HFFc6 (cell line): ENCODE results near the gene PTGFR. TPM values are rescaled to one million over a fixed set of nuclear protein-coding genes. Genes with fewer than 3 reads are reported as not detected.
A peak's percentile ranks its signal among the peaks of the same experiment; 100 is the strongest.

ENCODE experiments used
- DNase-seq: peaks from one replicate; pipeline ENCODE4 v3.0.0-alpha.2; 2018
- H3K27ac Mint-ChIP-seq: 2 replicates; pipeline ENCODE4 v1.8.0; 2020; ENCODE audit warnings: mild to moderate bottlenecking, mixed read lengths
- H3K27me3 Mint-ChIP-seq: 2 replicates; pipeline ENCODE4 v1.8.0; 2021; ENCODE audit warnings: mild to moderate bottlenecking, moderate library complexity, mixed read lengths; ENCODE audit not compliant: insufficient read depth
- H3K36me3 Mint-ChIP-seq: 2 replicates; pipeline ENCODE4 v1.8.0; 2021; ENCODE audit warnings: low read depth, mixed read lengths
- H3K4me1 Mint-ChIP-seq: 2 replicates; pipeline ENCODE4 v1.8.0; 2020; ENCODE audit warnings: low read depth, mixed read lengths
- H3K4me3 Mint-ChIP-seq: 2 replicates; pipeline ENCODE4 v1.8.0; 2020; ENCODE audit warnings: mild to moderate bottlenecking, moderate library complexity, mixed read lengths
- H3K9me3 Mint-ChIP-seq: 2 replicates; pipeline ENCODE4 v1.8.0; 2020; ENCODE audit warnings: mild to moderate bottlenecking, mixed read lengths
- total RNA-seq, 6 experiments: library from RNA; stranded (reverse); fragmentation: NEBNext Ultra II Directional; extraction: Animal tissue kit (Norgen Biotek cat#: 25700); gene quantifications; 2 replicates in 1 of 6; 3 replicates in 5 of 6; pipeline ENCODE4 v1.2.3, GENCODE V29; 2021
- TF ChIP-seq, protein P1 (sequence below): fragments of 200-600 bp; sonication (generic); IDR thresholded peaks from 2 replicates; pipeline ENCODE4 v1.5.0; 2021; ENCODE audit warnings: antibody characterized with exemption, mild to moderate bottlenecking

PTGFR gene
- total RNA-seq, 6 experiments from 2014 or later: 11.2 to 20.3 (median 17.1) TPM

GRCh38 chr1:78520216-78520615, 29.4 kb downstream of the PTGFR start:
- no peaks in the 10 kb centered on the region; the same call in none of the 2 replicates for H3K27me3 Mint-ChIP-seq
- no peak overlapping the region for H3K4me3 Mint-ChIP-seq
- H3K4me1 Mint-ChIP-seq: peaks cover 60% of the 10 kb centered on the region
- H3K9me3 Mint-ChIP-seq: no peaks in the 10 kb centered on the region
- H3K27ac Mint-ChIP-seq: no peak overlapping the region
- DNase-seq: no peak
- TF ChIP-seq, protein P1, sequence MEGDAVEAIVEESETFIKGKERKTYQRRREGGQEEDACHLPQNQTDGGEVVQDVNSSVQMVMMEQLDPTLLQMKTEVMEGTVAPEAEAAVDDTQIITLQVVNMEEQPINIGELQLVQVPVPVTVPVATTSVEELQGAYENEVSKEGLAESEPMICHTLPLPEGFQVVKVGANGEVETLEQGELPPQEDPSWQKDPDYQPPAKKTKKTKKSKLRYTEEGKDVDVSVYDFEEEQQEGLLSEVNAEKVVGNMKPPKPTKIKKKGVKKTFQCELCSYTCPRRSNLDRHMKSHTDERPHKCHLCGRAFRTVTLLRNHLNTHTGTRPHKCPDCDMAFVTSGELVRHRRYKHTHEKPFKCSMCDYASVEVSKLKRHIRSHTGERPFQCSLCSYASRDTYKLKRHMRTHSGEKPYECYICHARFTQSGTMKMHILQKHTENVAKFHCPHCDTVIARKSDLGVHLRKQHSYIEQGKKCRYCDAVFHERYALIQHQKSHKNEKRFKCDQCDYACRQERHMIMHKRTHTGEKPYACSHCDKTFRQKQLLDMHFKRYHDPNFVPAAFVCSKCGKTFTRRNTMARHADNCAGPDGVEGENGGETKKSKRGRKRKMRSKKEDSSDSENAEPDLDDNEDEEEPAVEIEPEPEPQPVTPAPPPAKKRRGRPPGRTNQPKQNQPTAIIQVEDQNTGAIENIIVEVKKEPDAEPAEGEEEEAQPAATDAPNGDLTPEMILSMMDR: no peak
- H3K36me3 Mint-ChIP-seq: no peaks in the 10 kb centered on the region; the same call in 1 of the 2 replicates

GRCh38 chr1:78520843-78521242, 30.1 kb downstream of the PTGFR start:
- peaks cover 60% of the 10 kb centered on the region for H3K4me1 Mint-ChIP-seq
- H3K36me3 Mint-ChIP-seq: no peaks in the 10 kb centered on the region; the same call in 1 of the 2 replicates

GRCh38 chr1:78522136-78522535, 31.4 kb downstream of the PTGFR start:
- H3K36me3 Mint-ChIP-seq: no peaks in the 10 kb centered on the region; the same call in 1 of the 2 replicates
- DNase-seq: no peak
- H3K4me1 Mint-ChIP-seq: peaks cover 71% of the 10 kb centered on the region
- peak overlapping the region; percentile 60 for H3K27ac Mint-ChIP-seq
- no peaks in the 10 kb centered on the region; the same call in none of the 2 replicates for H3K27me3 Mint-ChIP-seq
- H3K4me3 Mint-ChIP-seq: peak overlapping the region; percentile 77
- no peaks in the 10 kb centered on the region for H3K9me3 Mint-ChIP-seq
- TF ChIP-seq, protein P1: no peak

More at GRCh38 chr1:78520843-78521242, 30.1 kb downstream of the PTGFR start:
- Mint-ChIP-seq H3K9me3 (no peaks in the 10 kb centered on the region), H3K27ac (no peak overlapping the region), H3K27me3 (no peaks in the 10 kb centered on the region; the same call in none of the 2 replicates), H3K4me3 (no peak overlapping the region)
- DNase-seq: no peak
- TF ChIP-seq, protein P1: no peak

- H3K4me1 Mint-ChIP-seq: peaks cover 55% of the 10 kb centered on the region
- H3K4me3 Mint-ChIP-seq: no peak overlapping the region
- H3K36me3 Mint-ChIP-seq: peaks cover 9% of the 10 kb centered on the region; the same call in 1 of the 2 replicates
- TF ChIP-seq, protein P1: no peak
- H3K9me3 Mint-ChIP-seq: no peaks in the 10 kb centered on the region
- no peak for DNase-seq
- H3K27ac Mint-ChIP-seq: no peak overlapping the region
- no peaks in the 10 kb centered on the region; the same call in 1 of the 2 replicates for H3K27me3 Mint-ChIP-seq
Observed at GRCh38 chr1:78526496-78526895, 35.7 kb downstream of the PTGFR start.

DNA sequence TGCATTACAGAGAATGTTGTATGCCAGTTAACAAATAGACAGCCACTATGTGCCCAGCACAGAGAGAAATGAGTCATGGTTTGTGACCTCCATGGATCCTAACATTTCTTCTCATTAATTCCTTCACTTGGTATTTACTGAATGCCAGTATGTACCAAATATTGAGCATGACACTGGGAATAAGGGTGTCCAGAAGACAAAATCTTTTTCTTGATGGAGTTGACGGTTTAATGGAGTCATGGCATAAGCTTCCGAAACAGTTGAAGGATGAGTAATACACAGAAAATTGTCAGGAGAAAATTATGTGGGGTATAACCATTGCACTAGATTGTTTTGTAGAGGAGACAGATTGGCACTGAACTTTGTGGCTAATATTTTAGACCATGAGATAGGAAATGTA, 36.9 kb downstream of the PTGFR start:
- Mint-ChIP-seq H3K27me3 (no peaks in the 10 kb centered on the region), H3K9me3 (no peaks in the 10 kb centered on the region), H3K4me1 (peaks cover 43% of the 10 kb centered on the region), H3K27ac (peak overlapping the region; percentile 35), H3K4me3 (no peak overlapping the region), H3K36me3 (peaks cover 14% of the 10 kb centered on the region; the same call in 1 of the 2 replicates)
- DNase-seq: peak; percentile 17
- TF ChIP-seq, protein P1: no peak
